Measurements from ENCODE around the gene KCNJ15. TPM values are rescaled to one million over a fixed set of nuclear protein-coding genes. Genes with fewer than 3 reads are reported as not detected.

The KCNJ15 gene
- total and polyA plus RNA-seq, 2 of the 8 experiments (the other 6 are each of a cell fraction or from before 2014, with no cell fraction given): under 0.01 TPM; not detected in 1

GRCh38 chr21:38266732-38267131 lies 9.9 kb downstream of the KCNJ15 start (continued):
- TF ChIP-seq SP2 (IDR thresholded peaks at IDR 0.05; ENCODE audit: low read length): no peak
- TF ChIP-seq TAF7 (optimal IDR thresholded peaks at IDR 0.05; ENCODE audit: borderline replicate concordance, low read depth, low read length): no peak
- TF ChIP-seq GABPA (IDR thresholded peaks at IDR 0.05; ENCODE audit: borderline replicate concordance, insufficient read depth, low read length): no peak
- TF ChIP-seq TEAD4 (IDR thresholded peaks at IDR 0.05; ENCODE audit: low read depth, low read length): no peak
- TF ChIP-seq TCF12 (IDR thresholded peaks at IDR 0.05; ENCODE audit: low read depth, low read length): no peak
- TF ChIP-seq USF2 (IDR thresholded peaks at IDR 0.05; ENCODE audit: low read length): no peak
- TF ChIP-seq MAFK (IDR thresholded peaks at IDR 0.05; ENCODE audit: low read depth, low read length): no peak

Measured in H1 (cell line).